ENCODE data around the gene IFI44. TPM values are rescaled to one million over a fixed set of nuclear protein-coding genes. Genes with fewer than 3 reads are reported as not detected.
A peak's percentile ranks its signal among the peaks of the same experiment; 100 is the strongest.

Gene IFI44
- 21.6 and 28.9 TPM in 2 replicates for total RNA-seq
- 13.7 and 15.2 TPM in 2 replicates for polyA plus RNA-seq
- 8.2 and 12.8 TPM in 2 replicates for polyA plus RNA-seq (2012)
- 0.89 and 2.4 TPM in 2 replicates for polyA minus RNA-seq (ENCODE audit: low replicate concordance)

- no peak for TF ChIP-seq EZH2 (IDR thresholded peaks at IDR 0.05; ENCODE audit: low read length, missing control alignments)
- TF ChIP-seq CTCF (conservative IDR thresholded peaks at IDR 0.05 in 1 of 2, IDR thresholded peaks at IDR 0.05 in 1 of 2; ENCODE audit: low read depth in 1 of 2, low read length in 2 of 2): no peak
- Histone ChIP-seq H3K9me3 (ENCODE audit: control insufficient read depth, insufficient read depth, low read depth, low read length) (no peaks in the 10 kb centered on the region), H3K4me2 (ENCODE audit: extremely low read depth, insufficient read depth, low read length) (peak within 1 kb of the TSS; percentile 46), H3K36me3 (ENCODE audit: control insufficient read depth, insufficient read depth, low read length) (no peaks in the 10 kb centered on the region), H3K4me1 (ENCODE audit: control insufficient read depth, extremely low read depth, insufficient read depth, low read length) (no peaks in the 10 kb centered on the region), H3K27me3 (ENCODE audit: control insufficient read depth, insufficient read depth, low read length) (no peaks in the 10 kb centered on the region), H4K20me1 (ENCODE audit: control insufficient read depth, extremely low read depth, insufficient read depth, low read length) (no peaks in the 10 kb centered on the region), H3K4me3 (replicated peaks in 1 of 4; ENCODE audit: control extremely low read depth in 1 of 4, insufficient read depth in 1 of 4, low read depth in 3 of 4, low read length in 4 of 4) (peak within 1 kb of the TSS; percentile 4 to 72 (median 43)), H2AFZ (ENCODE audit: low read length) (peak within 1 kb of the TSS; percentile 70), H3K79me2 (ENCODE audit: control insufficient read depth, insufficient read depth, low read length) (no peaks in the 10 kb centered on the region), H3K9ac (ENCODE audit: insufficient read depth, low read length) (no peak within 1 kb of the TSS), H3K27ac (ENCODE audit: insufficient read depth, low read length) (no peak within 1 kb of the TSS)
- peak; percentile 80 to 90 for DNase-seq (ENCODE audit: low read depth in 2 of 2)
Observed at GRCh38 chr1:78649628-78650027, at the start of gene IFI44. Gene IFI44 (plus strand): TSS chr1:78649831. CDS start chr1:78650196, 365 bp downstream.

GRCh38 chr1:78601068-78601467 lies 48.6 kb upstream of the IFI44 start:
- no peak overlapping the region for H3K4me2 ChIP-seq (ENCODE audit: extremely low read depth, insufficient read depth, low read length)
- H3K27me3 ChIP-seq (ENCODE audit: control insufficient read depth, insufficient read depth, low read length): no peaks in the 10 kb centered on the region
- H4K20me1 ChIP-seq (ENCODE audit: control insufficient read depth, extremely low read depth, insufficient read depth, low read length): no peaks in the 10 kb centered on the region
- H3K9me3 ChIP-seq (ENCODE audit: control insufficient read depth, insufficient read depth, low read depth, low read length): no peaks in the 10 kb centered on the region
- H3K4me1 ChIP-seq (ENCODE audit: control insufficient read depth, extremely low read depth, insufficient read depth, low read length): no peaks in the 10 kb centered on the region
- DNase-seq (ENCODE audit: low read depth in 2 of 2): no peak
- H2AFZ ChIP-seq (ENCODE audit: low read length): no peak overlapping the region
- H3K36me3 ChIP-seq (ENCODE audit: control insufficient read depth, insufficient read depth, low read length): no peaks in the 10 kb centered on the region
- no peak for TF ChIP-seq CTCF (conservative IDR thresholded peaks at IDR 0.05 in 1 of 2, IDR thresholded peaks at IDR 0.05 in 1 of 2; ENCODE audit: low read depth in 1 of 2, low read length in 2 of 2)
- no peak for TF ChIP-seq EZH2 (IDR thresholded peaks at IDR 0.05; ENCODE audit: low read length, missing control alignments)
- H3K27ac ChIP-seq (ENCODE audit: insufficient read depth, low read length): no peak overlapping the region
- H3K4me3 ChIP-seq (replicated peaks in 1 of 4; ENCODE audit: control extremely low read depth in 1 of 4, insufficient read depth in 1 of 4, low read depth in 3 of 4, low read length in 4 of 4): no peak overlapping the region
- no peak overlapping the region for H3K9ac ChIP-seq (ENCODE audit: insufficient read depth, low read length)
- H3K79me2 ChIP-seq (ENCODE audit: control insufficient read depth, insufficient read depth, low read length): no peaks in the 10 kb centered on the region

GRCh38 chr1:78603206-78603605 lies 46.4 kb upstream of the IFI44 start:
- peak in 1 of 2 donors; percentile 45 for DNase-seq (ENCODE audit: low read depth in 2 of 2)
- Histone ChIP-seq H3K9ac (ENCODE audit: insufficient read depth, low read length) (no peak overlapping the region), H3K4me1 (ENCODE audit: control insufficient read depth, extremely low read depth, insufficient read depth, low read length) (no peaks in the 10 kb centered on the region), H3K4me3 (replicated peaks in 1 of 4; ENCODE audit: control extremely low read depth in 1 of 4, insufficient read depth in 1 of 4, low read depth in 3 of 4, low read length in 4 of 4) (no peak overlapping the region), H4K20me1 (ENCODE audit: control insufficient read depth, extremely low read depth, insufficient read depth, low read length) (no peaks in the 10 kb centered on the region), H3K79me2 (ENCODE audit: control insufficient read depth, insufficient read depth, low read length) (no peaks in the 10 kb centered on the region), H3K27me3 (ENCODE audit: control insufficient read depth, insufficient read depth, low read length) (no peaks in the 10 kb centered on the region), H3K4me2 (ENCODE audit: extremely low read depth, insufficient read depth, low read length) (no peak overlapping the region), H3K27ac (ENCODE audit: insufficient read depth, low read length) (no peak overlapping the region), H2AFZ (ENCODE audit: low read length) (no peak overlapping the region), H3K36me3 (ENCODE audit: control insufficient read depth, insufficient read depth, low read length) (no peaks in the 10 kb centered on the region), H3K9me3 (ENCODE audit: control insufficient read depth, insufficient read depth, low read depth, low read length) (no peaks in the 10 kb centered on the region)
- TF ChIP-seq EZH2 (IDR thresholded peaks at IDR 0.05; ENCODE audit: low read length, missing control alignments) (no peak), CTCF (conservative IDR thresholded peaks at IDR 0.05 in 1 of 2, IDR thresholded peaks at IDR 0.05 in 1 of 2; ENCODE audit: low read depth in 1 of 2, low read length in 2 of 2) (no peak)
